Astrocyte (in vitro differentiated cells and primary cell): ENCODE measurements around the gene POU2F1.

Experiments
- EZH2 ChIP-seq: IDR thresholded peaks from 2 replicates; pipeline ENCODE4 v1.6.1; 2012; ENCODE audit warnings: mild to moderate bottlenecking, low read length, inconsistent platforms; ENCODE audit not compliant: insufficient read depth
- TF ChIP-seq, protein P1 (sequence below): IDR thresholded peaks from 2 replicates; pipeline ENCODE4 v1.5.1; 2011; ENCODE audit warnings: low read depth, mild to moderate bottlenecking, inconsistent platforms, low read length, moderate library complexity; ENCODE audit not compliant: insufficient read depth

DNA sequence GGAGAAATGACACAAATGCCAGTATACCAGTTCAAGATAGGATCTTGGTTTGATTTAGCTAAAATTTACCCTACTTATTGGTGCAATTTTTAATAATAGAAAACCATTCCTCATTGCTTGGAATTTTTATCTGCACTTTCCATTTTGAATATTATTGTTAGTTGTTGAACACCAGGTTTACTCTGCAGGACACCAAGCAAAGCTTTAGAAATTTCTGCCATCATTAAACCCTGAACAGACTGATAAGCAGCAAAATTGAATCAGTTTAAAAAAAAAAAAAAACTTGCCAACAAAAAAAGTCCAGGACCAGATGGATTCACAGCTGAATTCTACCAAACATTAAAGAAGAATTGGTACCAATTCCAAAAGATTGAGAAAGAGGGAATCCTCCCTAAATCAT is 71.5 kb downstream of the POU2F1 start:
- TF ChIP-seq, protein P1, sequence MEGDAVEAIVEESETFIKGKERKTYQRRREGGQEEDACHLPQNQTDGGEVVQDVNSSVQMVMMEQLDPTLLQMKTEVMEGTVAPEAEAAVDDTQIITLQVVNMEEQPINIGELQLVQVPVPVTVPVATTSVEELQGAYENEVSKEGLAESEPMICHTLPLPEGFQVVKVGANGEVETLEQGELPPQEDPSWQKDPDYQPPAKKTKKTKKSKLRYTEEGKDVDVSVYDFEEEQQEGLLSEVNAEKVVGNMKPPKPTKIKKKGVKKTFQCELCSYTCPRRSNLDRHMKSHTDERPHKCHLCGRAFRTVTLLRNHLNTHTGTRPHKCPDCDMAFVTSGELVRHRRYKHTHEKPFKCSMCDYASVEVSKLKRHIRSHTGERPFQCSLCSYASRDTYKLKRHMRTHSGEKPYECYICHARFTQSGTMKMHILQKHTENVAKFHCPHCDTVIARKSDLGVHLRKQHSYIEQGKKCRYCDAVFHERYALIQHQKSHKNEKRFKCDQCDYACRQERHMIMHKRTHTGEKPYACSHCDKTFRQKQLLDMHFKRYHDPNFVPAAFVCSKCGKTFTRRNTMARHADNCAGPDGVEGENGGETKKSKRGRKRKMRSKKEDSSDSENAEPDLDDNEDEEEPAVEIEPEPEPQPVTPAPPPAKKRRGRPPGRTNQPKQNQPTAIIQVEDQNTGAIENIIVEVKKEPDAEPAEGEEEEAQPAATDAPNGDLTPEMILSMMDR: no peak
- no peak for TF ChIP-seq EZH2
